ENCODE data around the gene UNC80.

DNA sequence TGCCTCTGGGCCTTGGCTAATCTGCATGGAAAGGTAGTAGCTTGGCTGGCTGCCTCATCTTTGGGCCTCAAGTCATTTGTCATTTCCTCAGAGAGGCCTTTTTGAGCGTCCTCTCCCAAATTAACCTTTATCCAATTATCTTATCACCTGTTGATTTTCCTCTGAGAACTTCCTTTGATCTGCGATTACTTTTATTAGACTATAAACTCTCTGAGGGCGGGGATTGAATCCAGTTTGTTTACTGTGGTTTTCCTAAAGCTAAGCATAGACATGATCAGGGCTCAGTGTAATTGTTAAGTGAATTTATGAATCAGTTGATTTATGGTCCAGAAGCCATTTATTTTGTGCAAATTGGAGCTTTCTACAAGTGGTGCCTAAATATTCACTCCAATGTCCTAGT is 238.3 kb downstream of the UNC80 start:
- TF ChIP-seq, protein P1, sequence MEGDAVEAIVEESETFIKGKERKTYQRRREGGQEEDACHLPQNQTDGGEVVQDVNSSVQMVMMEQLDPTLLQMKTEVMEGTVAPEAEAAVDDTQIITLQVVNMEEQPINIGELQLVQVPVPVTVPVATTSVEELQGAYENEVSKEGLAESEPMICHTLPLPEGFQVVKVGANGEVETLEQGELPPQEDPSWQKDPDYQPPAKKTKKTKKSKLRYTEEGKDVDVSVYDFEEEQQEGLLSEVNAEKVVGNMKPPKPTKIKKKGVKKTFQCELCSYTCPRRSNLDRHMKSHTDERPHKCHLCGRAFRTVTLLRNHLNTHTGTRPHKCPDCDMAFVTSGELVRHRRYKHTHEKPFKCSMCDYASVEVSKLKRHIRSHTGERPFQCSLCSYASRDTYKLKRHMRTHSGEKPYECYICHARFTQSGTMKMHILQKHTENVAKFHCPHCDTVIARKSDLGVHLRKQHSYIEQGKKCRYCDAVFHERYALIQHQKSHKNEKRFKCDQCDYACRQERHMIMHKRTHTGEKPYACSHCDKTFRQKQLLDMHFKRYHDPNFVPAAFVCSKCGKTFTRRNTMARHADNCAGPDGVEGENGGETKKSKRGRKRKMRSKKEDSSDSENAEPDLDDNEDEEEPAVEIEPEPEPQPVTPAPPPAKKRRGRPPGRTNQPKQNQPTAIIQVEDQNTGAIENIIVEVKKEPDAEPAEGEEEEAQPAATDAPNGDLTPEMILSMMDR (IDR thresholded peaks at IDR 0.05 in 8 of 11, conservative IDR thresholded peaks at IDR 0.05 in 3 of 11), result no peak
- TF ChIP-seq POLR2AphosphoS5 (IDR thresholded peaks at IDR 0.05), result no peak
